ENCODE data around the gene MED7.

Gene MED7

DNA sequence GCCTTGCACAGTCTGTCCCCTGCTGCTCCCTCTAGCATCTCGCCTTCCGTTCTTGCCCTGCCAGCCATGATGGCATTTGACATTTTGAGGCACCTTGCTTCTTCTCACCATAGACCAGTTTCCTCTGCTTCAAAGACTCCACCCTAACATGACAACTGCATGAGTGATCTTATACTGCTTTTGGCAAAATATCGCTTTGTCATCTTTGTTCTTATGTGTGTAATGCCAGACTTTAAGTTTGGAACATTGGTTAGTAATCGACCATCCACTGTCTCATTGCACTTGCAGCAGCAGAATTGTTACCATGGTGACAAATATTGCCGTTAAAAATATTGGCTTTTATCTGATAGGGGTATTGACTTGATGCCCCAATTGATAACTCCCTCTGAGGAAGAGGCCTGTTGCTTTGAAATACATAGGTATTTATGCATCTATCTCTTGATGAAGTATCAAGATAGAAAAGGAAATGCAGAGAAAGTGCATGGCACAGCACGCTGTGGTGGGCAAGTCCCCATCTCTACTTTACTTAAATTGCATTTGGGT, 16.6 kb upstream of the MED7 start:
- H3K9me3 ChIP-seq (ENCODE audit: insufficient read depth, low read length, severe bottlenecking): no peaks in the 10 kb centered on the region
- H3K4me2 ChIP-seq (ENCODE audit: insufficient read depth, low read length): no peak overlapping the region
- H3K4me3 ChIP-seq (ENCODE audit: low read depth in 1 of 2, low read length in 2 of 2): no peak overlapping the region
- no peaks in the 10 kb centered on the region for H3K79me2 ChIP-seq (ENCODE audit: insufficient read depth, low read length)
- H3K9ac ChIP-seq (ENCODE audit: low read depth, low read length): no peak overlapping the region
- no peaks in the 10 kb centered on the region for H3K27me3 ChIP-seq (ENCODE audit: insufficient read depth, low read length, poor library complexity)
- DNase-seq (no peak), ATAC-seq (ENCODE audit: insufficient read depth, low read depth) (no peak)
- H4K20me1 ChIP-seq (ENCODE audit: insufficient read depth, low read length): no peaks in the 10 kb centered on the region
- no peaks in the 10 kb centered on the region for H3K4me1 ChIP-seq (ENCODE audit: insufficient read depth, low read length)
- no peak for TF ChIP-seq EZH2 (IDR thresholded peaks at IDR 0.05; ENCODE audit: borderline replicate concordance, low read depth, low read length, severe bottlenecking)
- TF ChIP-seq, protein P1, sequence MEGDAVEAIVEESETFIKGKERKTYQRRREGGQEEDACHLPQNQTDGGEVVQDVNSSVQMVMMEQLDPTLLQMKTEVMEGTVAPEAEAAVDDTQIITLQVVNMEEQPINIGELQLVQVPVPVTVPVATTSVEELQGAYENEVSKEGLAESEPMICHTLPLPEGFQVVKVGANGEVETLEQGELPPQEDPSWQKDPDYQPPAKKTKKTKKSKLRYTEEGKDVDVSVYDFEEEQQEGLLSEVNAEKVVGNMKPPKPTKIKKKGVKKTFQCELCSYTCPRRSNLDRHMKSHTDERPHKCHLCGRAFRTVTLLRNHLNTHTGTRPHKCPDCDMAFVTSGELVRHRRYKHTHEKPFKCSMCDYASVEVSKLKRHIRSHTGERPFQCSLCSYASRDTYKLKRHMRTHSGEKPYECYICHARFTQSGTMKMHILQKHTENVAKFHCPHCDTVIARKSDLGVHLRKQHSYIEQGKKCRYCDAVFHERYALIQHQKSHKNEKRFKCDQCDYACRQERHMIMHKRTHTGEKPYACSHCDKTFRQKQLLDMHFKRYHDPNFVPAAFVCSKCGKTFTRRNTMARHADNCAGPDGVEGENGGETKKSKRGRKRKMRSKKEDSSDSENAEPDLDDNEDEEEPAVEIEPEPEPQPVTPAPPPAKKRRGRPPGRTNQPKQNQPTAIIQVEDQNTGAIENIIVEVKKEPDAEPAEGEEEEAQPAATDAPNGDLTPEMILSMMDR (IDR thresholded peaks at IDR 0.05; ENCODE audit: borderline replicate concordance, extremely low read depth, low read length, poor library complexity, severe bottlenecking): no peak
- H3K36me3 ChIP-seq (ENCODE audit: insufficient read depth, low read length): no peaks in the 10 kb centered on the region
- no peak overlapping the region for H3K27ac ChIP-seq (ENCODE audit: low read length)
- H2AFZ ChIP-seq (ENCODE audit: low read depth, low read length): no peak overlapping the region

DNA sequence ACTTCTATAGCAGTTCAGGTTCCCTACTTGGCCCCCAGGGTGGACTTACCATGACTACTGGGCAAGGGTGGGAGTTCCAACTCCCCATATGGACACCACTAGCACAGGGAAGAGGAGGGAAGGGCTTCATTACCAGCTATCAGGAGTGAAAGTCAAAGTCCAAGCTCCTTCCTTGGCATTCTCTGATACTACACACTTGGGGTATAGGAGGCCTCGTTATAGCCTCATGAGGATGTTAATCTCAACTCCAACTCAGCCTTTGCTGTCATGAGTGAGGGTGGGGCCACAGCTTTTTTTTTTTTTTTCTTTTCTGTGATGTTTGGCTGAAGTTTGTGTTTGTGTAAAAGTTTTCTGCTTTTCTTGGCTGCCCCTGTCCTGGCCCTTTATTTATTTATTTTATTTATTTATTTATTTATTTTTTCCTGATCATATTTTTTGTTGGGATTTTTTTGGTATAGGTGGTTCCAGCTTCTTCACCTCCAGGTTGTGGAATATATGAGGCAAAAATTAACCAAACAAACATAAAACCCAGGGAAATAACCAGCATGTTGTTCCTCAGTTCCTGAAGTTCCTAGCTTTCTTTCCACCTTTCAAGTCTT, 14.7 kb upstream of the MED7 start:
- Histone ChIP-seq H3K27me3 (ENCODE audit: insufficient read depth, low read length, poor library complexity) (no peaks in the 10 kb centered on the region), H3K9ac (ENCODE audit: low read depth, low read length) (no peak overlapping the region), H3K36me3 (ENCODE audit: insufficient read depth, low read length) (no peaks in the 10 kb centered on the region), H3K27ac (ENCODE audit: low read length) (no peak overlapping the region), H3K79me2 (ENCODE audit: insufficient read depth, low read length) (no peaks in the 10 kb centered on the region), H3K4me3 (ENCODE audit: low read depth in 1 of 2, low read length in 2 of 2) (no peak overlapping the region), H3K4me1 (ENCODE audit: insufficient read depth, low read length) (no peaks in the 10 kb centered on the region), H4K20me1 (ENCODE audit: insufficient read depth, low read length) (no peaks in the 10 kb centered on the region), H3K9me3 (ENCODE audit: insufficient read depth, low read length, severe bottlenecking) (no peaks in the 10 kb centered on the region), H2AFZ (ENCODE audit: low read depth, low read length) (no peak overlapping the region), H3K4me2 (ENCODE audit: insufficient read depth, low read length) (no peak overlapping the region)
- DNase-seq (no peak), ATAC-seq (ENCODE audit: insufficient read depth, low read depth) (no peak)
- TF ChIP-seq, protein P1 (IDR thresholded peaks at IDR 0.05; ENCODE audit: borderline replicate concordance, extremely low read depth, low read length, poor library complexity, severe bottlenecking): no peak
- TF ChIP-seq EZH2 (IDR thresholded peaks at IDR 0.05; ENCODE audit: borderline replicate concordance, low read depth, low read length, severe bottlenecking): no peak

DNA sequence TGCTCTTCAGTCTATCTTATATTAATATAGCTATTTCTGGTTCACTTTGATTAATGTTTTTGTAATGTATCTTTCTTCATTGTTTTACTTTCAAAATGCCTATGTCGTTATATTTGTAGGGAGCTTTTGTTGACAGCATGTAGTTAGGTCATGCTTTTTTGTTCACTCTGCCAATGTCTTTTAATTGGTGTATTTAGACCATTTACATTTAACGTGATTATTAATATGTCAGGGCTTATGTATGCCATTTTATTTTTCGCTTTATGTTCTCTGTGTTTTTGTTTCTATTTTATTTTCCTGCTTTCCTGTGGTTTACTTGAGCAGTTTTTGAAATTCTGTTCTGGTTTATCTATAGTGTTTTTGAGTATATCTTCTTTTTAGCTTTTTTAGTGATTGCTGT, 12.6 kb upstream of the MED7 start:
- Histone ChIP-seq H2AFZ (ENCODE audit: low read depth, low read length) (no peak overlapping the region), H3K27me3 (ENCODE audit: insufficient read depth, low read length, poor library complexity) (no peaks in the 10 kb centered on the region), H3K4me1 (ENCODE audit: insufficient read depth, low read length) (no peaks in the 10 kb centered on the region), H3K9ac (ENCODE audit: low read depth, low read length) (no peak overlapping the region), H3K27ac (ENCODE audit: low read length) (no peak overlapping the region), H3K36me3 (ENCODE audit: insufficient read depth, low read length) (no peaks in the 10 kb centered on the region), H3K4me3 (ENCODE audit: low read depth in 1 of 2, low read length in 2 of 2) (no peak overlapping the region), H3K4me2 (ENCODE audit: insufficient read depth, low read length) (no peak overlapping the region), H3K9me3 (ENCODE audit: insufficient read depth, low read length, severe bottlenecking) (no peaks in the 10 kb centered on the region), H3K79me2 (ENCODE audit: insufficient read depth, low read length) (no peaks in the 10 kb centered on the region), H4K20me1 (ENCODE audit: insufficient read depth, low read length) (no peaks in the 10 kb centered on the region)
- no peak for DNase-seq
- TF ChIP-seq, protein P1 (IDR thresholded peaks at IDR 0.05; ENCODE audit: borderline replicate concordance, extremely low read depth, low read length, poor library complexity, severe bottlenecking): no peak
- no peak for TF ChIP-seq EZH2 (IDR thresholded peaks at IDR 0.05; ENCODE audit: borderline replicate concordance, low read depth, low read length, severe bottlenecking)
- no peak for ATAC-seq (ENCODE audit: insufficient read depth, low read depth)
